Spleen (tissue), 11 donors: ENCODE results near the gene MACROD2. TPM values are rescaled to one million over a fixed set of nuclear protein-coding genes. Genes with fewer than 3 reads are reported as not detected.
"Not testable (repeated sequence)": the region's sequence is repeated elsewhere in the genome, so short reads cannot be mapped to it uniquely, and the experiment has no call there.

Source experiments
- DNase-seq: peaks from one replicate; pipeline ENCODE4 v3.0.0-alpha.2; 2020
- H3K27ac ChIP-seq, 8 donors: fragments of 200-600 bp; sonication (generic) in 7 of 8; 1 replicate in 4 of 8; 2 replicates in 4 of 8; pipeline versions ENCODE4 v1.5.0 to v1.8.0; 2016 to 2021; ENCODE audit warnings: inconsistent platforms in 4 of 8, mild to moderate bottlenecking in 4 of 8, moderate library complexity in 1 of 8
- H3K27me3 ChIP-seq, 7 donors: fragments of 200-600 bp; sonication (generic) in 6 of 7; replicated peaks in 1 of 7; 1 replicate in 4 of 7; 2 replicates in 3 of 7; pipeline versions ENCODE4 v1.5.0 to v1.8.0; 2016 to 2021; ENCODE audit warnings: inconsistent platforms in 3 of 7, mild to moderate bottlenecking in 1 of 7
- H3K36me3 ChIP-seq, 6 donors: fragments of 200-600 bp; sonication (generic) in 5 of 6; 1 replicate in 4 of 6; 2 replicates in 2 of 6; pipeline versions ENCODE4 v1.5.0 to v1.8.0; 2016 to 2021; ENCODE audit warnings: inconsistent platforms in 2 of 6
- H3K4me1 ChIP-seq, 6 donors: fragments of 200-600 bp; sonication (generic) in 5 of 6; 1 replicate in 3 of 6; 2 replicates in 3 of 6; pipeline versions ENCODE4 v1.5.0 to v1.8.0; 2016 to 2021; ENCODE audit warnings: inconsistent platforms in 3 of 6
- H3K4me3 ChIP-seq, 8 donors: fragments of 200-600 bp; sonication (generic) in 7 of 8; 1 replicate in 4 of 8; 2 replicates in 4 of 8; pipeline versions ENCODE4 v1.5.0 to v1.8.0; 2016 to 2021; ENCODE audit warnings: inconsistent platforms in 4 of 8, mild to moderate bottlenecking in 4 of 8, moderate library complexity in 2 of 8
- H3K9me3 ChIP-seq, 8 donors: fragments of 200-600 bp; sonication (generic) in 7 of 8; 1 replicate in 4 of 8; 2 replicates in 4 of 8; pipeline versions ENCODE4 v1.5.0 to v1.8.0; 2016 to 2021; ENCODE audit warnings: inconsistent platforms in 4 of 8
- POLR2A ChIP-seq, 3 donors: fragments of 450-650 bp; IDR thresholded peaks; one replicate each; pipeline ENCODE4 v1.5.1; 2017; ENCODE audit warnings: antibody characterized with exemption in 3 of 3, mild to moderate bottlenecking in 1 of 3
- POLR2AphosphoS5 ChIP-seq, 3 donors: sonication (generic); formaldehyde crosslinking; IDR thresholded peaks; one replicate each; pipeline ENCODE4 v1.5.1; 2017; ENCODE audit warnings: antibody characterized with exemption in 3 of 3
- WGBS, 5 donors: extraction: QIAGEN DNeasy Blood & Tissue Kit in 3 of 5; methylation state at CpG; one replicate each; pipeline versions ENCODE4 v1.1.5 to v1.1.7; 2013 to 2018; 5-methylcytosine and 5-hydroxymethylcytosine counted together
- intact Hi-C: fragments of 100-400 bp; cut with DNase I; formaldehyde crosslinking; loops from one replicate; pipeline ENCODE4 v1.15.0; 2023; ENCODE audit warnings: low total_unique reads
- polyA plus RNA-seq, 3 donors: library from polyadenylated mRNA; stranded (reverse); fragments of 200-250 nt; gene quantifications; one replicate each; pipeline ENCODE4 v1.2.1, GENCODE V29; 2013
- total RNA-seq, 7 donors: library from RNA; depleted of rRNA in 3 of 7; stranded (reverse); fragments of >200 nt in 3 of 7; fragmentation: NEBNext Ultra II Directional in 4 of 7; extraction: Animal tissue kit (Norgen Biotek cat#: 25700) in 4 of 7; gene quantifications; one replicate each; pipeline versions ENCODE4 v1.1.0 to v1.2.1, GENCODE V29; 2016 to 2021
- TF ChIP-seq, protein P1 (sequence below), 11 experiments: fragments of 200-600 bp in 7 of 11; fragments of 450-650 bp in 4 of 11; sonication (generic) in 4 of 11; IDR thresholded peaks in 8 of 11; conservative IDR thresholded peaks in 3 of 11; 1 replicate in 7 of 11; 2 replicates in 4 of 11; pipeline versions ENCODE4 v1.4.0 to v1.8.0; 2016 to 2021; ENCODE audit warnings: antibody characterized with exemption in 11 of 11, inconsistent platforms in 4 of 11, mild to moderate bottlenecking in 1 of 11
- donor health status: healthy with polysubstance abuse.
- donor health status: DM: no; HTN: no; CAD: no; lungs with moderate emphysema.
- donor health status: DM: no; HTN: no; CAD: no.
- donor health status: Bipolar disorder and iron deficiency.
- donor health status: healthy.
- donor health status: DM: no; HTN: no; CAD: no.
- donor health status: DM: yes; HTN: yes; CAD: no.

Gene MACROD2
- total and polyA plus RNA-seq, 10 donors: 1.5 to 4.7 (median 3.4) TPM

DNA sequence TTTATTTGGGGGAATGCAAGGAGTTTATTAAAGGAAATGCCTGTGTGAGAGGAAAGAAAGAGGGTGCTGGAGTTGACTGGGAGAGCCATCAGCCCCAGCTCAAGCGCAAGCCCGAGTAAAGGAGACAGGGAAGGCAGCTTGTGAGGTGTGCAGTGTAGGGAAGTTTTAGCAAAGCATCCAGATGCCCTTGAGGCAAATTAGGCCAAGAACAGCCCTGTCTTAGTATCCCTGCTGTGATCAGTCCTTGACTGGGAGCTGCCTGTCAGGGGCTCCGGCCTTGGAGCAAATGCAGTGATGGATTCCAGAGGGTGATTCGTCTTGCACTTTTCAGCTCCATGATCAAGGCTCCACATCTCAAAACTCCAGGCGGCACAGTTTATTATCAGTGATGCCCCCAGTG is 2016.2 kb downstream of the MACROD2 start:
- no peak for TF ChIP-seq POLR2AphosphoS5 (IDR thresholded peaks at IDR 0.05)
- TF ChIP-seq, protein P1, sequence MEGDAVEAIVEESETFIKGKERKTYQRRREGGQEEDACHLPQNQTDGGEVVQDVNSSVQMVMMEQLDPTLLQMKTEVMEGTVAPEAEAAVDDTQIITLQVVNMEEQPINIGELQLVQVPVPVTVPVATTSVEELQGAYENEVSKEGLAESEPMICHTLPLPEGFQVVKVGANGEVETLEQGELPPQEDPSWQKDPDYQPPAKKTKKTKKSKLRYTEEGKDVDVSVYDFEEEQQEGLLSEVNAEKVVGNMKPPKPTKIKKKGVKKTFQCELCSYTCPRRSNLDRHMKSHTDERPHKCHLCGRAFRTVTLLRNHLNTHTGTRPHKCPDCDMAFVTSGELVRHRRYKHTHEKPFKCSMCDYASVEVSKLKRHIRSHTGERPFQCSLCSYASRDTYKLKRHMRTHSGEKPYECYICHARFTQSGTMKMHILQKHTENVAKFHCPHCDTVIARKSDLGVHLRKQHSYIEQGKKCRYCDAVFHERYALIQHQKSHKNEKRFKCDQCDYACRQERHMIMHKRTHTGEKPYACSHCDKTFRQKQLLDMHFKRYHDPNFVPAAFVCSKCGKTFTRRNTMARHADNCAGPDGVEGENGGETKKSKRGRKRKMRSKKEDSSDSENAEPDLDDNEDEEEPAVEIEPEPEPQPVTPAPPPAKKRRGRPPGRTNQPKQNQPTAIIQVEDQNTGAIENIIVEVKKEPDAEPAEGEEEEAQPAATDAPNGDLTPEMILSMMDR (IDR thresholded peaks at IDR 0.05 in 8 of 11, conservative IDR thresholded peaks at IDR 0.05 in 3 of 11): no peak
- TF ChIP-seq POLR2A (IDR thresholded peaks at IDR 0.05): no peak
- Histone ChIP-seq H3K9me3 (no peaks in the 10 kb centered on the region), H3K27ac (no peak overlapping the region), H3K4me3 (no peak overlapping the region), H3K36me3 (no peaks in the 10 kb centered on the region), H3K4me1 (no peaks in the 10 kb centered on the region), H3K27me3 (no peaks in the 10 kb centered on the region)
- no peak for DNase-seq
- 89 to 96% (median 91%) methylated on average over 5 of the region's 5 CpGs for WGBS, 5 donors
- intact Hi-C loops: no loop called here

DNA sequence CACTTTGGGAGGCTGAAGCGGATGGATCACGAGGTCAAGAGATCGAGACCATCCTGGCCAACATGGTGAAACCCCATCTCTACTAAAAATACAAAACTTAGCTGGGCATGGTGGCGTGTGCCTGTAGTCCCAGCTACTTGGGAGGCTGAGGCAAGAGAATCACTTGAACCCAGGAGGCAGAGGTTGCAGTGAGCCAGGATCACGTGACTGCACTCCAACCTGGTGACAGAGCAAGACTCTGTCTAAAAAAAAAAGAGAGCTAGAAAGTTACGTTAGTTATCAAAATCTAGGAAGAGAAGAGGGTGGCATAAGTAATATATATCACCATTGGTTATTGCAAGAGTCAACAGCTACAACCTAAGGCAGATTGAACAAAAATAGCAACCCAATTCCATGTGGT is 2017.6 kb downstream of the MACROD2 start:
- H3K27me3 ChIP-seq, DNase-seq, H3K4me3 ChIP-seq, H3K27ac ChIP-seq, intact Hi-C loops, H3K4me1 ChIP-seq, H3K36me3 ChIP-seq, H3K9me3 ChIP-seq: not testable (repeated sequence)
- WGBS, 5 donors: 81 to 96% (median 89%) methylated on average over 6 of the region's 6 CpGs

DNA sequence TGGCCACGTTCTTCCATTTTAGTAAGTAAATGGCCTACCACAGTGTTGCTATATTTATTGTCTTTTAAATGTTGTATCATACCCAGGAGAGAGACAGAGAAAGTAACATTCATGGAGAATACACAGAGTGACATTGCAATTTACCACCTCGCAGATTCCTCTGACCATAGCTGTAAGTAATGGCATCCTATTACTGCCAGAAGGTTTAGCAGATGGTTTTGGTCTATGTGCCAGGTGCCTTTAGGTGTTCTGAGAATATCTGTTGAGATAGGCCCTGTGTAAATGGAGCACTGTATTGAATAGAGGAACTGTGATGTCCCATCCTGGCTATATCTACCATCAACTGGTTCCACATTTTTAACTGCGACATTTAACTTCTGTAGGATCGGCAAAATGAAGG is 2018.3 kb downstream of the MACROD2 start:
- WGBS, 5 donors: 89 to 97% (median 92%) methylated on average over 4 of the region's 4 CpGs

DNA sequence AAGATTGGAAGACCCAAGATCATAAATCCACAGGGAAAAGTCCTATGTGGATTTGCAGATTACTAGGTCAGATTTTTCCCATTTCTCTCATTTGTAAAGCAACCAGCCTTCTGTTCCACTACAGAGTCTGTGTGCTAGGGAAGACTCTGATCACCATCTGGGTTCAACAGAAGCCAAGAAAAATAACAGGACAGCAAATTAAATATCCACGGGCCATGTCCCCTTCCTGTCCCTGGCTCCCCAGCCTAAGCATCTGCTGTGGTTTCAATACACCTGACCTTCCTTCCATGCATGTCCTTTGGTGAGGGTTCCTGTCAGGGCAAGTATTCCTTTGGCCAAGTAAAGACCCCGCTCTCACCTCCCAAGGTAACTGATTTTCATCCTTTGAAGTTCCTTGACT is 2019.1 kb downstream of the MACROD2 start:
- no peak for DNase-seq
- no peaks in the 10 kb centered on the region for H3K36me3 ChIP-seq
- 83 to 97% (median 86%) methylated on average over 2 of the region's 2 CpGs for WGBS, 5 donors
- H3K27me3 ChIP-seq: no peaks in the 10 kb centered on the region
- no peaks in the 10 kb centered on the region for H3K9me3 ChIP-seq
- intact Hi-C loops: no loop called here
- no peaks in the 10 kb centered on the region for H3K4me1 ChIP-seq
- H3K4me3 ChIP-seq: no peak overlapping the region
- TF ChIP-seq, protein P1 (IDR thresholded peaks at IDR 0.05 in 8 of 11, conservative IDR thresholded peaks at IDR 0.05 in 3 of 11): no peak
- TF ChIP-seq POLR2AphosphoS5 (IDR thresholded peaks at IDR 0.05): no peak
- TF ChIP-seq POLR2A (IDR thresholded peaks at IDR 0.05): no peak
- no peak overlapping the region for H3K27ac ChIP-seq

More for the DNA sequence above, 2018.3 kb downstream of the MACROD2 start:
- TF ChIP-seq, protein P1 (IDR thresholded peaks at IDR 0.05 in 8 of 11, conservative IDR thresholded peaks at IDR 0.05 in 3 of 11): no peak
- TF ChIP-seq POLR2A (IDR thresholded peaks at IDR 0.05) (no peak), POLR2AphosphoS5 (IDR thresholded peaks at IDR 0.05) (no peak)
- H3K9me3 ChIP-seq: no peaks in the 10 kb centered on the region
- H3K4me1 ChIP-seq: no peaks in the 10 kb centered on the region
- no peak overlapping the region for H3K4me3 ChIP-seq
- no peak overlapping the region for H3K27ac ChIP-seq
- no peaks in the 10 kb centered on the region for H3K36me3 ChIP-seq
- no peak for DNase-seq
- intact Hi-C loops: no loop called here
- H3K27me3 ChIP-seq: no peaks in the 10 kb centered on the region

DNA sequence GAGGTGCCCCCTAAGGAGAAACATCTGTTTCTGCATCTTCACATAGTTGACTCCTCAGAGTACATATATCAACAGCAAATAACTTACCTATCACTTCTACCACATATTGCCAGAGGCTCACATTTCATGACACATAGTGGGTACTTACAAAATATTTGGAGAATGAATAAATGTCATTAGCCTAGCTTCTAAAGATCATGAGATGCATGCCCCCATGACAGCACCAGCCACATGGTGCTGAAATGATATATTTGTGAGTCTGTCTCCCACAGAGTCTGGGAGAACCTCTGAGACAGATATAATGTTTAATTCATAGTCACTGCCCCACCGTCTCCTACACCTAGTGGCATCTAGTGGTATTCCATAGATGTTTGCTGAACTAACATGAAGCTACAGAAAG is 2022.3 kb downstream of the MACROD2 start:
- no peaks in the 10 kb centered on the region for H3K27me3 ChIP-seq
- no peaks in the 10 kb centered on the region for H3K36me3 ChIP-seq
- H3K4me3 ChIP-seq: no peak overlapping the region
- 81 to 95% (median 88%) methylated on average over 1 of the region's 1 CpG for WGBS, 5 donors
- no peaks in the 10 kb centered on the region for H3K9me3 ChIP-seq
- no peaks in the 10 kb centered on the region for H3K4me1 ChIP-seq
- TF ChIP-seq POLR2AphosphoS5 (IDR thresholded peaks at IDR 0.05): no peak
- no peak for TF ChIP-seq POLR2A (IDR thresholded peaks at IDR 0.05)
- TF ChIP-seq, protein P1 (IDR thresholded peaks at IDR 0.05 in 8 of 11, conservative IDR thresholded peaks at IDR 0.05 in 3 of 11): no peak
- no peak overlapping the region for H3K27ac ChIP-seq
- no peak for DNase-seq
- intact Hi-C loops: no loop called here
